Natural killer cell (primary cell): ENCODE measurements around the gene ZBTB7B. TPM values are rescaled to one million over a fixed set of nuclear protein-coding genes. Genes with fewer than 3 reads are reported as not detected.

Experiments
- ATAC-seq, 3 donors: fragments of 150-1000 bp in 2 of 3; fragments of 200-7000 bp in 1 of 3; cut with Tn5 transposase; 1 replicate in 1 of 3; 2 replicates in 2 of 3; pipeline ENCODE4 v1.10.0; 2021; ENCODE audit warnings: mild to moderate bottlenecking in 2 of 3, moderate library complexity in 2 of 3
- DNase-seq, 2 donors: peaks; one replicate each; pipeline versions ENCODE4 v3.0.0 to v3.0.0-alpha.2; 2013 to 2021; ENCODE audit warnings: mixed read lengths in 1 of 2
- H3K27ac ChIP-seq: one replicate; pipeline ENCODE4 v1.5.1; 2013; ENCODE audit warnings: mild to moderate bottlenecking, low read length
- H3K27me3 ChIP-seq: one replicate; pipeline ENCODE4 v1.6.1; 2013; ENCODE audit warnings: low read length; ENCODE audit not compliant: control insufficient read depth, insufficient read depth
- H3K36me3 ChIP-seq: one replicate; pipeline ENCODE4 v1.6.1; 2013; ENCODE audit warnings: low read length; ENCODE audit not compliant: control insufficient read depth, insufficient read depth
- H3K4me1 ChIP-seq: one replicate; pipeline ENCODE4 v1.6.1; 2013; ENCODE audit warnings: low read length; ENCODE audit not compliant: control insufficient read depth, insufficient read depth
- H3K4me3 ChIP-seq: one replicate; pipeline ENCODE4 v1.5.1; 2013; ENCODE audit warnings: low read length
- H3K9me3 ChIP-seq: one replicate; pipeline ENCODE4 v1.6.1; 2013; ENCODE audit warnings: low read length; ENCODE audit not compliant: control insufficient read depth, insufficient read depth
- H3K27ac Mint-ChIP-seq, 2 donors: one replicate each; pipeline ENCODE4 v1.8.0; 2022; ENCODE audit warnings: mild to moderate bottlenecking in 2 of 2, mixed read lengths in 2 of 2, moderate library complexity in 1 of 2
- H3K27me3 Mint-ChIP-seq, 2 donors: one replicate each; pipeline ENCODE4 v1.8.0; 2022; ENCODE audit warnings: low read depth in 2 of 2, mixed read lengths in 2 of 2
- H3K36me3 Mint-ChIP-seq: one replicate; pipeline ENCODE4 v1.8.0; 2022; ENCODE audit warnings: mixed read lengths
- H3K4me1 Mint-ChIP-seq, 2 donors: one replicate each; pipeline ENCODE4 v1.8.0; 2022; ENCODE audit warnings: mixed read lengths in 2 of 2
- H3K4me3 Mint-ChIP-seq: one replicate; pipeline ENCODE4 v1.8.0; 2022; ENCODE audit warnings: mild to moderate bottlenecking, moderate library complexity, mixed read lengths
- H3K9me3 Mint-ChIP-seq, 2 donors: one replicate each; pipeline ENCODE4 v1.8.0; 2022; ENCODE audit warnings: mixed read lengths in 2 of 2
- CTCF ChIP-seq: fragments of 200-600 bp; IDR thresholded peaks from one replicate; pipeline ENCODE4 v1.8.0; 2022; ENCODE audit warnings: antibody characterized with exemption
- WGBS: methylation state at CpG from one replicate; pipeline ENCODE4 v1.1.7; 2013; ENCODE audit warnings: missing lambda C conversion rate; ENCODE audit not compliant: insufficient coverage; 5-methylcytosine and 5-hydroxymethylcytosine counted together
- intact Hi-C: fragments of 100-400 bp; cut with micrococcal nuclease; formaldehyde crosslinking; loops from one replicate; pipeline ENCODE4 v1.14.2; 2022
- total RNA-seq, 4 donors: library from RNA; stranded (reverse); fragments of 120-200 nt in 1 of 4; gene quantifications; one replicate each; pipeline versions ENCODE4 v1.2.3 to v1.2.4, GENCODE V29; 2013 to 2022

ZBTB7B gene
- total RNA-seq, 3 donors from 2014 or later (not counting 1 experiment from before 2014, with no cell fraction given): 61.2 to 75.4 (median 63.3) TPM

- H3K36me3 Mint-ChIP-seq: no peaks in the 10 kb centered on the region
- intact Hi-C loops: no loop called here
These were observed 9.7 kb upstream of the ZBTB7B start for GRCh38 chr1:154992721-154993571.

DNA sequence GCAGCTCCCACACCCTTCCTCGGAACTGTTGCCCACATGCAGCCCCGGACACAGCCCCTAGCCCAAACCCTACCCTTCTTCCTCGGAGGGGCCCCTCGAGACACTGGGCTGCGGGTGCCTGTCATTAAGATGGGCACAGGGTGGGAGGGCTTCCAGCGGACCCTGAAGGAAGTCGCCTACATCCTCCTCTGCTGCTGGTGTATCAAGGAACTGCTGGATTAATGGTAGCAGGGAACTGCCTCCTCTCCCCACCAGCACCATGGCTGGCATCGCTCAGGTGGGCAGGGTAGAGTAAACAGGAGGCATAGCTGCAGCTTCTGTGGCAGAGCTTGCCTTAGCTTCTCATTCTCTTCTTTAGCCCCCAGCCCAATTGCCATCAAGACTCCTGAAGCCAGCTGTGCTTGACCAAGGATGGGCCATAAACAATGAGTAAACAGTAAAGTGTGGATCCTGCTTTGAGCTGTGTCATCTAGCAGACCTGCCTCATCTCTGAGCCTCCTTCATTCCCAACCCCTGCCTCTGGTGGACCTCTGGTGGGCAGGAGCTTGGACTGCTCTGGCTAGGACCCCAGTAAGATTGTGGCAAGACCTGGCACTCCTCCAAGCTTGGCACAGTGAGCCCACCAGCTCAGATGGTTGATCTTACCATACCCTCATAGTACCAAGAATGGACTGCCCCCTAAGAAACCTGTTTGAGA, 8.9 kb upstream of the ZBTB7B start, which contains the start of gene LENEP:
LENEP (plus strand) TSS at position 15 of the 697 bp plus-strand sequence; CDS start at position 37, 22 bp downstream.
- Mint-ChIP-seq H3K4me3 (no peak within 1 kb of the TSS), H3K4me1 (peaks cover 5 to 23% of the 10 kb centered on the region in 2 donors), H3K36me3 (no peaks in the 10 kb centered on the region), H3K27ac (no peak within 1 kb of the TSS), H3K9me3 (no peaks in the 10 kb centered on the region), H3K27me3 (no peaks in the 10 kb centered on the region)
- H3K4me3 ChIP-seq: no peak within 1 kb of the TSS
- 95% methylated on average over 6 of the region's 8 CpGs for WGBS
- peaks cover 24% of the 10 kb centered on the region for H3K36me3 ChIP-seq
- DNase-seq: no peak
- H3K27ac ChIP-seq: no peak within 1 kb of the TSS
- no peak for TF ChIP-seq CTCF
- intact Hi-C loops: no loop called here
- ATAC-seq: no peak
- H3K9me3 ChIP-seq: no peaks in the 10 kb centered on the region
- H3K27me3 ChIP-seq: no peaks in the 10 kb centered on the region
- peaks cover 9% of the 10 kb centered on the region for H3K4me1 ChIP-seq

More at GRCh38 chr1:154992721-154993571, 9.7 kb upstream of the ZBTB7B start:
- peaks cover 4 to 23% of the 10 kb centered on the region in 2 donors for H3K4me1 Mint-ChIP-seq
- peaks cover 2% of the 10 kb centered on the region for H3K4me1 ChIP-seq
- no peaks in the 10 kb centered on the region for H3K27me3 Mint-ChIP-seq
- WGBS: 91% methylated on average over 12 of the region's 14 CpGs
- no peak for TF ChIP-seq CTCF
- no peak overlapping the region for H3K27ac Mint-ChIP-seq
- no peak overlapping the region for H3K4me3 ChIP-seq
- H3K9me3 ChIP-seq: no peaks in the 10 kb centered on the region
- H3K4me3 Mint-ChIP-seq: no peak overlapping the region
- H3K9me3 Mint-ChIP-seq: no peaks in the 10 kb centered on the region
- no peaks in the 10 kb centered on the region for H3K27me3 ChIP-seq
- no peak overlapping the region for H3K27ac ChIP-seq
- ATAC-seq (no peak), DNase-seq (peak in 1 of 2 donors; percentile 24)
- H3K36me3 ChIP-seq: peaks cover 31% of the 10 kb centered on the region

DNA sequence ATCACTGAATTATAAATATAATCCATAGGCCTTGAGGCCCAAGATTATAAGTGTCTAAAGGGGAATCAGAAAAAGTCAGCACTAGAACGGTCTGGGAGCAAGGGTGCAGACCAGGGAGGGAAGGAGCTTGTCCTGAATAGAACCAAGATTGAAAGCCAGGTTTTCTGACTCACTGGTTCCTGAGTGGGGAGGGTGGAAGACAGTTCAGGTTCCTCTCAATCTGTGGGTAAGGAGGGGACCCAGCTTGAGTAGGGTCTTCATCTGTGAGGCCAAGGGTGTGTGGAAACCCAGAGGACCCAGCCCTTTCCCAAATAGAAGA, 8.4 kb upstream of the ZBTB7B start:
- no peaks in the 10 kb centered on the region for H3K27me3 Mint-ChIP-seq
- H3K27me3 ChIP-seq: no peaks in the 10 kb centered on the region
- H3K27ac Mint-ChIP-seq: no peak overlapping the region
- H3K4me3 Mint-ChIP-seq: no peak overlapping the region
- peaks cover 14% of the 10 kb centered on the region for H3K4me1 ChIP-seq
- H3K27ac ChIP-seq: no peak overlapping the region
- H3K36me3 ChIP-seq: peaks cover 19% of the 10 kb centered on the region
- no peaks in the 10 kb centered on the region for H3K9me3 ChIP-seq
- H3K4me1 Mint-ChIP-seq: peaks cover 10 to 23% of the 10 kb centered on the region in 2 donors
- no peak overlapping the region for H3K4me3 ChIP-seq
- intact Hi-C loops: no loop called here
- 84% methylated on average over 1 of the region's 1 CpG for WGBS
- TF ChIP-seq CTCF: no peak
- DNase-seq: no peak
- H3K36me3 Mint-ChIP-seq: no peaks in the 10 kb centered on the region
- no peaks in the 10 kb centered on the region for H3K9me3 Mint-ChIP-seq
- no peak for ATAC-seq
